B cell (primary cell): Measurements from ENCODE around the gene BCL10. TPM values are rescaled to one million over a fixed set of nuclear protein-coding genes. Genes with fewer than 3 reads are reported as not detected.

Experiments used
- ATAC-seq: fragments of 200-7000 bp; cut with Tn5 transposase; one replicate; pipeline ENCODE4 v1.10.0; 2021; ENCODE audit warnings: low read depth, mild to moderate bottlenecking, moderate number of reproducible peaks, moderate library complexity
- CTCF ChIA-PET: fragments of 350-600 bp; sonication (Branson Sonifier 250); formaldehyde crosslinking; loops from one replicate; lab custom pipeline; 2021; ENCODE audit warnings: antibody characterized with exemption, inconsistent platforms; lab: Charles Lee
- POLR2A ChIA-PET: fragments of 350-600 bp; sonication (Branson Sonifier 250); formaldehyde crosslinking; loops from one replicate; lab custom pipeline; 2021; ENCODE audit warnings: antibody characterized with exemption; lab: Charles Lee
- DNase-seq: peaks from one replicate; pipeline ENCODE4 v3.0.0; 2013
- H2AFZ ChIP-seq: 2 replicates; pipeline ENCODE4 v1.6.1; 2012; ENCODE audit warnings: mild to moderate bottlenecking, low read depth, low read length; ENCODE audit not compliant: insufficient read depth, poor library complexity, severe bottlenecking
- H3K27ac ChIP-seq, 2 donors: 1 replicate in 1 of 2; 2 replicates in 1 of 2; pipeline ENCODE4 v1.5.1; 2012 to 2013; ENCODE audit warnings: low read length in 2 of 2, mild to moderate bottlenecking in 2 of 2, moderate library complexity in 1 of 2
- H3K27me3 ChIP-seq, 4 experiments: fragments of 200-600 bp in 1 of 4; sonication (generic) in 1 of 4; replicated peaks in 1 of 4; 1 replicate in 2 of 4; 2 replicates in 2 of 4; pipeline versions ENCODE4 v1.6.1 to v1.7.0; 2013 to 2016; ENCODE audit warnings: low read length in 3 of 4, mild to moderate bottlenecking in 2 of 4, mixed read lengths in 1 of 4, moderate library complexity in 1 of 4; ENCODE audit not compliant: insufficient read depth in 4 of 4, control insufficient read depth in 3 of 4; ENCODE audit errors: control extremely low read depth in 1 of 4
- H3K36me3 ChIP-seq, 2 experiments: replicated peaks in 1 of 2; 1 replicate in 1 of 2; 2 replicates in 1 of 2; pipeline versions ENCODE4 v1.6.1 to v1.7.1; 2013; ENCODE audit warnings: low read length in 1 of 2; ENCODE audit not compliant: insufficient read depth in 2 of 2, control insufficient read depth in 1 of 2; ENCODE audit errors: control extremely low read depth in 1 of 2, extremely low read depth in 1 of 2
- H3K4me1 ChIP-seq, 2 donors: fragments of 200-600 bp in 1 of 2; sonication (generic) in 1 of 2; 1 replicate in 1 of 2; 2 replicates in 1 of 2; pipeline versions ENCODE4 v1.5.1 to v1.6.1; 2013 to 2017; ENCODE audit warnings: low read length in 2 of 2; ENCODE audit not compliant: control insufficient read depth in 2 of 2, insufficient read depth in 2 of 2
- H3K4me2 ChIP-seq: replicated peaks from 2 replicates; pipeline ENCODE3; 2012; ENCODE audit warnings: mild to moderate bottlenecking, low read depth, low read length; ENCODE audit not compliant: poor library complexity, severe bottlenecking
- H3K4me3 ChIP-seq, 5 experiments: fragments of 200-600 bp in 1 of 5; sonication (generic) in 1 of 5; 1 replicate in 3 of 5; 2 replicates in 2 of 5; pipeline versions ENCODE4 v1.5.1 to v1.7.0; 2011 to 2016; ENCODE audit warnings: low read length in 4 of 5, mild to moderate bottlenecking in 4 of 5, low read depth in 2 of 5, control low read depth in 1 of 5, moderate library complexity in 1 of 5; ENCODE audit not compliant: insufficient read depth in 1 of 5; ENCODE audit errors: control extremely low read depth in 1 of 5, extremely low read depth in 1 of 5
- H3K79me2 ChIP-seq: fragments of 200-600 bp; sonication (generic); one replicate; pipeline ENCODE4 v1.6.0; 2016; ENCODE audit warnings: low read length; ENCODE audit not compliant: control insufficient read depth, insufficient read depth
- H3K9ac ChIP-seq: fragments of 200-600 bp; sonication (generic); 2 replicates; pipeline ENCODE4 v1.6.1; 2017; ENCODE audit warnings: mild to moderate bottlenecking, low read length, moderate library complexity
- H3K9me3 ChIP-seq, 3 donors: one replicate each; pipeline versions ENCODE4 v1.6.1 to v1.7.1; 2013; ENCODE audit warnings: low read length in 2 of 3; ENCODE audit not compliant: control insufficient read depth in 2 of 3, insufficient read depth in 1 of 3; ENCODE audit errors: control extremely low read depth in 1 of 3
- H4K20me1 ChIP-seq: 2 replicates; pipeline ENCODE4 v1.6.0; 2012; ENCODE audit warnings: mild to moderate bottlenecking, low read length; ENCODE audit not compliant: insufficient read depth, control insufficient read depth, poor library complexity, severe bottlenecking
- H3K27ac Mint-ChIP-seq: one replicate; pipeline ENCODE4 v1.8.0; 2021; ENCODE audit warnings: mixed read lengths
- H3K27me3 Mint-ChIP-seq: one replicate; pipeline ENCODE4 v1.8.0; 2021; ENCODE audit warnings: mixed read lengths
- H3K4me1 Mint-ChIP-seq: one replicate; pipeline ENCODE4 v1.8.0; 2021; ENCODE audit warnings: mixed read lengths
- H3K4me3 Mint-ChIP-seq: one replicate; pipeline ENCODE4 v1.8.0; 2021; ENCODE audit warnings: mixed read lengths
- H3K9me3 Mint-ChIP-seq: one replicate; pipeline ENCODE4 v1.8.0; 2022; ENCODE audit warnings: mixed read lengths; ENCODE audit not compliant: insufficient read depth
- EZH2 ChIP-seq: IDR thresholded peaks from 2 replicates; pipeline ENCODE4 v1.6.1; 2012; ENCODE audit warnings: borderline replicate concordance, low read depth, mild to moderate bottlenecking, moderate library complexity, low read length; ENCODE audit not compliant: insufficient read depth, poor library complexity, severe bottlenecking
- WGBS: methylation state at CpG from one replicate; pipeline ENCODE4 v1.1.5; 2013; ENCODE audit warnings: missing lambda C conversion rate; ENCODE audit not compliant: insufficient coverage; 5-methylcytosine and 5-hydroxymethylcytosine counted together
- intact Hi-C: fragments of 100-400 bp; cut with micrococcal nuclease; formaldehyde crosslinking; loops from one replicate; pipeline ENCODE4 v1.10.0; 2022
- polyA plus RNA-seq: library from polyadenylated mRNA; depleted of rRNA; stranded (reverse); fragments of >200 nt; gene quantifications from 2 replicates; pipeline ENCODE4 v1.2.3, GENCODE V29; 2012
- total RNA-seq, 2 donors: library from RNA; stranded (reverse); fragments of 120-200 nt in 1 of 2; gene quantifications; 1 replicate in 1 of 2; 2 replicates in 1 of 2; pipeline versions ENCODE4 v1.2.3 to v1.2.4, GENCODE V29; 2013 to 2022
- TF ChIP-seq, protein P1 (sequence below): fragments of 200-600 bp; IDR thresholded peaks from one replicate; pipeline ENCODE4 v1.8.0; 2022; ENCODE audit warnings: antibody characterized with exemption, mild to moderate bottlenecking

Gene BCL10
- total and polyA plus RNA-seq, 2 donors (not counting 1 experiment from before 2014, with no cell fraction given), result 26.2 to 60.5 TPM

- Mint-ChIP-seq H3K27me3 (no peaks in the 10 kb centered on the region), H3K9me3 (no peaks in the 10 kb centered on the region), H3K4me3 (no peak overlapping the region), H3K27ac (no peak overlapping the region), H3K4me1 (peaks cover 10% of the 10 kb centered on the region)
- intact Hi-C loops, result no loop called here
- CTCF ChIA-PET, result interaction anchor here (0.7 to 2.1 kb wide), 3 partner anchors 22 to 342 kb away, joined by 3 to 7 read pairs (median 3); no protein-coding TSS in a partner anchor
- peaks cover 4 to 14% of the 10 kb centered on the region in 2 donors for H3K4me1 ChIP-seq
- 95% methylated on average over 10 of the region's 11 CpGs for WGBS
- no peak overlapping the region for H3K4me3 ChIP-seq
- DNase-seq (no peak), ATAC-seq (no peak)
- peaks cover 2 to 5% of the 10 kb centered on the region in 2 experiments for H3K36me3 ChIP-seq
- no peaks in the 10 kb centered on the region for H4K20me1 ChIP-seq
- H3K27me3 ChIP-seq, result no peaks in the 10 kb centered on the region
- H3K4me2 ChIP-seq, result no peak overlapping the region
- no peak for TF ChIP-seq EZH2
- no peak overlapping the region for H3K27ac ChIP-seq
- H3K9me3 ChIP-seq, result no peaks in the 10 kb centered on the region
- no peak overlapping the region for H2AFZ ChIP-seq
- POLR2A ChIA-PET, result interaction anchor here (1.7 kb wide), 1 partner anchor 8 kb away, joined by 5 read pairs; no protein-coding TSS in a partner anchor
- H3K9ac ChIP-seq, result no peak overlapping the region
- H3K79me2 ChIP-seq, result peaks cover 39% of the 10 kb centered on the region
Observed at GRCh38 chr1:85283475-85284199, 7.2 kb upstream of the BCL10 start.

DNA sequence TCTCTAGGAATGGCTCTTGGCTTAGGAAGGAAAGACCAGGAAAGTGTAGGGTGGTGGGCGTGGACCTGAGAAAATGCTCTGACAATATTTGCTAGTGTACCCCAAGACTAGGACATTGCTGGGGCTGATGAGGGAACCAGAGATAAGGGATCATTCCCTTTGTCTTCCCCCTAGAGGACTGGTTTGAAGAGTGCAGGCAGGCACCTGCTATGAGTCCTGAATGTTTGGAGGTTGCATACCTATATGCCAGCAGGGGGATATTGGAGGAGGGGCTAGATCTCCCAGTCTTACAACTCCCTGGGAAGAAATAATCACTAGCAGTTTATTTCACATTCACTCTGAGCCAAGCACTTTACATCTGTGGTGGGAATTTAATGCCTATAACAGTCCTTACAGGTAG is 6.0 kb upstream of the BCL10 start:
- ATAC-seq, result no peak
- peaks cover 6 to 7% of the 10 kb centered on the region in 2 donors for H3K4me1 ChIP-seq
- H3K9me3 ChIP-seq, result no peaks in the 10 kb centered on the region
- no peaks in the 10 kb centered on the region for H3K9me3 Mint-ChIP-seq
- no peak overlapping the region for H3K27ac ChIP-seq
- POLR2A ChIA-PET, result no interaction called here
- no peak overlapping the region for H3K27ac Mint-ChIP-seq
- WGBS, result 83% methylated on average over 1 of the region's 1 CpG
- TF ChIP-seq, protein P1, sequence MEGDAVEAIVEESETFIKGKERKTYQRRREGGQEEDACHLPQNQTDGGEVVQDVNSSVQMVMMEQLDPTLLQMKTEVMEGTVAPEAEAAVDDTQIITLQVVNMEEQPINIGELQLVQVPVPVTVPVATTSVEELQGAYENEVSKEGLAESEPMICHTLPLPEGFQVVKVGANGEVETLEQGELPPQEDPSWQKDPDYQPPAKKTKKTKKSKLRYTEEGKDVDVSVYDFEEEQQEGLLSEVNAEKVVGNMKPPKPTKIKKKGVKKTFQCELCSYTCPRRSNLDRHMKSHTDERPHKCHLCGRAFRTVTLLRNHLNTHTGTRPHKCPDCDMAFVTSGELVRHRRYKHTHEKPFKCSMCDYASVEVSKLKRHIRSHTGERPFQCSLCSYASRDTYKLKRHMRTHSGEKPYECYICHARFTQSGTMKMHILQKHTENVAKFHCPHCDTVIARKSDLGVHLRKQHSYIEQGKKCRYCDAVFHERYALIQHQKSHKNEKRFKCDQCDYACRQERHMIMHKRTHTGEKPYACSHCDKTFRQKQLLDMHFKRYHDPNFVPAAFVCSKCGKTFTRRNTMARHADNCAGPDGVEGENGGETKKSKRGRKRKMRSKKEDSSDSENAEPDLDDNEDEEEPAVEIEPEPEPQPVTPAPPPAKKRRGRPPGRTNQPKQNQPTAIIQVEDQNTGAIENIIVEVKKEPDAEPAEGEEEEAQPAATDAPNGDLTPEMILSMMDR, result no peak
- TF ChIP-seq EZH2, result no peak
- H3K4me1 Mint-ChIP-seq, result peaks cover 13% of the 10 kb centered on the region
- H3K27me3 ChIP-seq, result no peaks in the 10 kb centered on the region
- H3K9ac ChIP-seq, result no peak overlapping the region
- CTCF ChIA-PET, result no interaction called here
- no peak overlapping the region for H3K4me3 Mint-ChIP-seq
- H3K27me3 Mint-ChIP-seq, result no peaks in the 10 kb centered on the region
- H2AFZ ChIP-seq, result no peak overlapping the region
- H3K4me2 ChIP-seq, result no peak overlapping the region
- DNase-seq, result no peak
- no peaks in the 10 kb centered on the region for H4K20me1 ChIP-seq
- peaks cover 46% of the 10 kb centered on the region for H3K79me2 ChIP-seq
- peaks cover 2 to 5% of the 10 kb centered on the region in 2 experiments for H3K36me3 ChIP-seq
- H3K4me3 ChIP-seq, result no peak overlapping the region
- intact Hi-C loops, result no loop called here
